ENCODE results near the gene RTN4RL1. TPM values are rescaled to one million over a fixed set of nuclear protein-coding genes. Genes with fewer than 3 reads are reported as not detected.

The RTN4RL1 gene
- total RNA-seq, 1 donor = 1.1 TPM

- Histone ChIP-seq H3K4me1 (ENCODE audit: insufficient read depth, low read length) (no peaks in the 10 kb centered on the region), H3K27me3 (ENCODE audit: insufficient read depth, low read length) (peaks cover 21% of the 10 kb centered on the region), H3K4me3 (ENCODE audit: insufficient read depth, low read length) (no peak overlapping the region), H3K36me3 (ENCODE audit: insufficient read depth, low read length) (no peaks in the 10 kb centered on the region), H4K20me1 (ENCODE audit: insufficient read depth, low read length) (no peaks in the 10 kb centered on the region), H3K9me3 (ENCODE audit: low read depth, low read length) (no peaks in the 10 kb centered on the region), H3K79me2 (ENCODE audit: insufficient read depth, low read length) (no peaks in the 10 kb centered on the region), H2AFZ (ENCODE audit: low read length) (no peak overlapping the region), H3K4me2 (ENCODE audit: insufficient read depth, low read length) (no peak overlapping the region), H3K27ac (ENCODE audit: low read depth, low read length) (no peak overlapping the region)
- DNase-seq (ENCODE audit: insufficient read length, low spot score, missing footprints) = no peak
- TF ChIP-seq CTCF (IDR thresholded peaks at IDR 0.05; ENCODE audit: extremely low read depth, low read depth, low read length) = no peak
Observed at GRCh38 chr17:1980665-1981250, 44.4 kb downstream of the RTN4RL1 start.

- DNase-seq (ENCODE audit: insufficient read length, low spot score, missing footprints) = no peak
- Histone ChIP-seq H3K4me2 (ENCODE audit: insufficient read depth, low read length) (no peak overlapping the region), H3K4me1 (ENCODE audit: insufficient read depth, low read length) (no peaks in the 10 kb centered on the region), H3K36me3 (ENCODE audit: insufficient read depth, low read length) (no peaks in the 10 kb centered on the region), H3K79me2 (ENCODE audit: insufficient read depth, low read length) (no peaks in the 10 kb centered on the region), H4K20me1 (ENCODE audit: insufficient read depth, low read length) (no peaks in the 10 kb centered on the region), H3K4me3 (ENCODE audit: insufficient read depth, low read length) (no peak overlapping the region), H2AFZ (ENCODE audit: low read length) (no peak overlapping the region), H3K9me3 (ENCODE audit: low read depth, low read length) (no peaks in the 10 kb centered on the region), H3K27ac (ENCODE audit: low read depth, low read length) (no peak overlapping the region), H3K27me3 (ENCODE audit: insufficient read depth, low read length) (peaks cover 21% of the 10 kb centered on the region)
- no peak for TF ChIP-seq CTCF (IDR thresholded peaks at IDR 0.05; ENCODE audit: extremely low read depth, low read depth, low read length)
Observed at GRCh38 chr17:1979182-1979985, 45.8 kb downstream of the RTN4RL1 start.

GRCh38 chr17:1978396-1978949 is 46.7 kb downstream of the RTN4RL1 start:
- no peak for TF ChIP-seq CTCF (IDR thresholded peaks at IDR 0.05; ENCODE audit: extremely low read depth, low read depth, low read length)
- H3K9me3 ChIP-seq (ENCODE audit: low read depth, low read length) = no peaks in the 10 kb centered on the region
- no peaks in the 10 kb centered on the region for H4K20me1 ChIP-seq (ENCODE audit: insufficient read depth, low read length)
- no peak overlapping the region for H3K4me2 ChIP-seq (ENCODE audit: insufficient read depth, low read length)
- H3K4me3 ChIP-seq (ENCODE audit: insufficient read depth, low read length) = no peak overlapping the region
- H3K79me2 ChIP-seq (ENCODE audit: insufficient read depth, low read length) = no peaks in the 10 kb centered on the region
- H2AFZ ChIP-seq (ENCODE audit: low read length) = no peak overlapping the region
- H3K27me3 ChIP-seq (ENCODE audit: insufficient read depth, low read length) = peaks cover 21% of the 10 kb centered on the region
- H3K4me1 ChIP-seq (ENCODE audit: insufficient read depth, low read length) = no peaks in the 10 kb centered on the region
- H3K36me3 ChIP-seq (ENCODE audit: insufficient read depth, low read length) = no peaks in the 10 kb centered on the region
- DNase-seq (ENCODE audit: insufficient read length, low spot score, missing footprints) = no peak
- H3K27ac ChIP-seq (ENCODE audit: low read depth, low read length) = no peak overlapping the region
